Measurements from ENCODE around the gene PLA2G3. TPM values are rescaled to one million over a fixed set of nuclear protein-coding genes. Genes with fewer than 3 reads are reported as not detected.

PLA2G3 gene
- polyA plus RNA-seq, 1 experiment, result 0.04 TPM

DNA sequence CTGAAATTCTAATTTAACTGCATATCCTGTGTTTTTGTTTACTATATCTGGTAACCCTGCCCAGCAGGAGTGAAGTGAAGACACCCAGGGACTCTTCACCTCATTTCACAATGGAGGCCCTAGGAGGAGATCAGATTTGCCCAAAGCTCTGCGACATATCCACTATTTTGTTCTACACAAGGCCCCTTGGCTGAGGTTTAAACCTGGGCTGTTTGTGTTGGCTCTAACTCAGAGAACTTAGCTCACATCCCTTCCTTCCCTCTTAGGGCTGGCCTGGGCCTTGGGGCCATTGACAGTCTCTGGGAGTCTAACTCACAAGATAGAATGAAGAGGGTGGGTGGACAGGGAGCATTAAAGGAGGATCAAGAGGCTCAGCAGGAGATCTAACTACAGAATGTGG lies 8.2 kb upstream of the PLA2G3 start:
- TF ChIP-seq, protein P1, sequence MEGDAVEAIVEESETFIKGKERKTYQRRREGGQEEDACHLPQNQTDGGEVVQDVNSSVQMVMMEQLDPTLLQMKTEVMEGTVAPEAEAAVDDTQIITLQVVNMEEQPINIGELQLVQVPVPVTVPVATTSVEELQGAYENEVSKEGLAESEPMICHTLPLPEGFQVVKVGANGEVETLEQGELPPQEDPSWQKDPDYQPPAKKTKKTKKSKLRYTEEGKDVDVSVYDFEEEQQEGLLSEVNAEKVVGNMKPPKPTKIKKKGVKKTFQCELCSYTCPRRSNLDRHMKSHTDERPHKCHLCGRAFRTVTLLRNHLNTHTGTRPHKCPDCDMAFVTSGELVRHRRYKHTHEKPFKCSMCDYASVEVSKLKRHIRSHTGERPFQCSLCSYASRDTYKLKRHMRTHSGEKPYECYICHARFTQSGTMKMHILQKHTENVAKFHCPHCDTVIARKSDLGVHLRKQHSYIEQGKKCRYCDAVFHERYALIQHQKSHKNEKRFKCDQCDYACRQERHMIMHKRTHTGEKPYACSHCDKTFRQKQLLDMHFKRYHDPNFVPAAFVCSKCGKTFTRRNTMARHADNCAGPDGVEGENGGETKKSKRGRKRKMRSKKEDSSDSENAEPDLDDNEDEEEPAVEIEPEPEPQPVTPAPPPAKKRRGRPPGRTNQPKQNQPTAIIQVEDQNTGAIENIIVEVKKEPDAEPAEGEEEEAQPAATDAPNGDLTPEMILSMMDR (IDR thresholded peaks at IDR 0.05; ENCODE audit: insufficient read depth, low read depth, low read length), result no peak
- Histone ChIP-seq H3K27me3 (ENCODE audit: control insufficient read depth, insufficient read depth, low read length) (no peaks in the 10 kb centered on the region; the same call in 1 of the 2 replicates), H3K36me3 (ENCODE audit: control insufficient read depth, insufficient read depth, low read length) (no peaks in the 10 kb centered on the region), H3K4me3 (ENCODE audit: low read depth, low read length) (no peak overlapping the region)
- ChIA-PET CTCF (interaction anchor here (0.5 to 5.3 kb wide), 24 partner anchors 8 to 386 kb away, joined by 3 to 59 read pairs (median 6); partner anchors contain the start of genes PLA2G3, RNF185, SELENOM and SMTN), POLR2A (no interaction called here)
- DNase-seq (ENCODE audit: low read depth), result no peak

DNA sequence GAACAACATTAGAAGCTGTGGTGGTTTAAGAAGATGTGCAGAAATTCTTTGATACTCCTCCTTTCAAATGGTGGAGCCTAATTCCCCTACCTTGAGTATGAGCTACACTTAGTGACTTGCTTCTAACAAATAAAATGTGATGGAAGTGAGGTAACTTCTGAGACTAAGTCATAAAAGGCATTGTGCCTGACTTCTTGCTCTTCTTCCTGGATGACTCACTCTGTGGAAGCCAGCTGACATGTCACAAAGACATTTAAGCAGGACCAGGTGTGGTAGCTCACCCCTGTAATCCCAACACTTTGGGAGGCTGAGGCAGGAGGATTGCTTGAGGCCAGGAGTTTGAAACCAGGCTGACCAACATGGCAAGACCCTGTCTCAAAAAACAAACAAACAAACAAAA lies 3.9 kb upstream of the PLA2G3 start:
- ChIA-PET CTCF (interaction anchor here (0.8 to 1.0 kb wide), 4 partner anchors 37 to 194 kb away, joined by 3 read pairs; partner anchors contain the start of gene SELENOM), POLR2A (interaction anchor here (0.6 kb wide), 1 partner anchor 37 kb away, joined by 3 read pairs; the partner anchor contains the start of gene SELENOM)
- DNase-seq (ENCODE audit: low read depth), result no peak
- TF ChIP-seq, protein P1 (IDR thresholded peaks at IDR 0.05; ENCODE audit: insufficient read depth, low read depth, low read length), result no peak
- H3K4me3 ChIP-seq (ENCODE audit: low read depth, low read length), result no peak overlapping the region
- H3K27me3 ChIP-seq (ENCODE audit: control insufficient read depth, insufficient read depth, low read length), result peaks cover 6% of the 10 kb centered on the region
- no peaks in the 10 kb centered on the region for H3K36me3 ChIP-seq (ENCODE audit: control insufficient read depth, insufficient read depth, low read length)

DNA sequence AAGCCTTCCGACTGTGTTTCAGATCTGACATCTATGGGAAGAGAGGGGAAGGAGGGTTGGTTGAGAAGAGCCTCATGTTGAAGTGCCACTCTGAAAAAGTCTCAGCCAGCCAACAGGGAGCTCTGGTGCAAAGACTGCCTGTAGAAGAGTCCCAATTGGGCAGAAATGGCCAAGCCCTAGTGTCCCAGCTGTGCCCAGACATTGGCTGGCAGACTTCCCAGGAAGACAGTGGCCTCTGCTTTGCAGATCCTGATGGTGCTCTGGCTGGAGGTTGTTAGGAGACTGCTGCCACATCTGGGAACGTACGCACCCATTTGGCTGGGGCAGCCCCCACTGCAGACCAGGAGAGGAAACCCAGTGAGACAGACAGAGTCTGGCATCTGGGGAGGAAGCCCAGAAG lies 3.2 kb upstream of the PLA2G3 start:
- H3K4me3 ChIP-seq (ENCODE audit: low read depth, low read length), result no peak overlapping the region
- peaks cover 9% of the 10 kb centered on the region for H3K27me3 ChIP-seq (ENCODE audit: control insufficient read depth, insufficient read depth, low read length)
- H3K36me3 ChIP-seq (ENCODE audit: control insufficient read depth, insufficient read depth, low read length), result no peaks in the 10 kb centered on the region
- DNase-seq (ENCODE audit: low read depth), result no peak
- TF ChIP-seq, protein P1 (IDR thresholded peaks at IDR 0.05; ENCODE audit: insufficient read depth, low read depth, low read length), result no peak
- ChIA-PET CTCF (interaction anchor here (0.6 to 1.7 kb wide), 3 partner anchors 36 to 193 kb away, joined by 3 to 5 read pairs (median 3); partner anchors contain the start of gene SELENOM), POLR2A (no interaction called here)

DNA sequence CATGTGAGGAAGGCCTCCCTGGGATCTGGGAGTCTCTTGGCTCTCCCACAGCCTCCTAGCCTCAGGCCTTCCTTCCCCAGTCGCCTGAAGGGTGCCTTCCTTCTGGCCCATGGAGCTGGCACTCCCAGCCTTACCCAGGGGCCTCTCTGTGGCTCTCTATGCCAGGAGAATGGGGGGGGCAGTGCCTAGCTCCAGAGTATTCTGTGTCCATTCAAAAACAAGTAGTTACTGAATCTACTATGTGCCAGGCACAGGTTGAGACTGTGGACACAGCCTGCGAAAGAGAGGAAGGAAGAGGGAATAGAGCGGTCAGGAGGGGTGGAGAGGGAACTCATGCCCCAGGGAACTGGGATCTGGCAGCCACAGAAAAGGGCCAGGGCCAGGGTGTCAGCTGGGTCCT lies 2.7 kb upstream of the PLA2G3 start:
- CTCF ChIA-PET, result interaction anchor here (0.6 to 1.7 kb wide), 3 partner anchors 9 to 70 kb away, joined by 3 to 5 read pairs (median 5); partner anchors contain the start of gene SELENOM
- DNase-seq (ENCODE audit: low read depth), result no peak
- Histone ChIP-seq H3K36me3 (ENCODE audit: control insufficient read depth, insufficient read depth, low read length) (no peaks in the 10 kb centered on the region), H3K4me3 (ENCODE audit: low read depth, low read length) (no peak overlapping the region), H3K27me3 (ENCODE audit: control insufficient read depth, insufficient read depth, low read length) (peaks cover 11% of the 10 kb centered on the region)
- POLR2A ChIA-PET, result no interaction called here
- TF ChIP-seq, protein P1 (IDR thresholded peaks at IDR 0.05; ENCODE audit: insufficient read depth, low read depth, low read length), result no peak

DNA sequence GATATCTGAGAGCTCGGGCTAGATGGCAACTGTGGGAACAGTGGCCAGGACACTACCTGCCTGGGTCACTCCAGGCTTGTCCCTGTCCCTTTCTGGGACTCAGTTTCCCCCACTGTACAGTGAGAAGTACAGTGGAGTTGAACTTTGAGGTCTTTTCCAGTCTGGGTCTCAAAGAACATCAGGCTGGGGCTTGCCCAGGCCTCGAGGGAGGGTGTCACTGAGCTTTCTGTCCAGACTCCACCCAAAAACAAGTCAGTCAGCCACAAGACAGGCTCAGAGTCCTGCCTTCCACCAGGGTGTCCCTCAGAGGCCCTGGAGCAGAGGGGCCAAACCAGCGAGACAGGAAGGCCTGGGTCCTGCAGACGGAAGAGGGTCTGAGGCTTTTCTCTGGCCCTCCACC lies 2.0 kb upstream of the PLA2G3 start:
- ChIA-PET POLR2A (no interaction called here), CTCF (interaction anchor here (1.6 to 1.7 kb wide), 2 partner anchors 9 to 35 kb away, joined by 5 read pairs; partner anchors contain the start of gene SELENOM)
- DNase-seq (ENCODE audit: low read depth), result no peak
- Histone ChIP-seq H3K36me3 (ENCODE audit: control insufficient read depth, insufficient read depth, low read length) (no peaks in the 10 kb centered on the region), H3K4me3 (ENCODE audit: low read depth, low read length) (no peak overlapping the region), H3K27me3 (ENCODE audit: control insufficient read depth, insufficient read depth, low read length) (peaks cover 11% of the 10 kb centered on the region)
- TF ChIP-seq, protein P1 (IDR thresholded peaks at IDR 0.05; ENCODE audit: insufficient read depth, low read depth, low read length), result no peak

Data from BJ (cell line).